Fibroblast of mammary gland (primary cell): Measurements from ENCODE around the gene CCDC14.
"Not testable (repeated sequence)": the region's sequence is repeated elsewhere in the genome, so short reads cannot be mapped to it uniquely, and the experiment has no call there.

Experiments used
- DNase-seq: peaks from one replicate; pipeline ENCODE4 v3.0.0-alpha.2; 2010; ENCODE audit warnings: low read depth
- H3K4me3 ChIP-seq: 2 replicates; pipeline ENCODE4 v1.5.1; 2011; ENCODE audit warnings: low read depth, mild to moderate bottlenecking, low read length, moderate library complexity; ENCODE audit not compliant: control insufficient read depth
- TF ChIP-seq, protein P1 (sequence below): conservative IDR thresholded peaks from 2 replicates; pipeline ENCODE4 v1.5.1; 2011; ENCODE audit warnings: low read depth, low read length, inconsistent platforms; ENCODE audit not compliant: control insufficient read depth, insufficient read depth

Gene CCDC14

DNA sequence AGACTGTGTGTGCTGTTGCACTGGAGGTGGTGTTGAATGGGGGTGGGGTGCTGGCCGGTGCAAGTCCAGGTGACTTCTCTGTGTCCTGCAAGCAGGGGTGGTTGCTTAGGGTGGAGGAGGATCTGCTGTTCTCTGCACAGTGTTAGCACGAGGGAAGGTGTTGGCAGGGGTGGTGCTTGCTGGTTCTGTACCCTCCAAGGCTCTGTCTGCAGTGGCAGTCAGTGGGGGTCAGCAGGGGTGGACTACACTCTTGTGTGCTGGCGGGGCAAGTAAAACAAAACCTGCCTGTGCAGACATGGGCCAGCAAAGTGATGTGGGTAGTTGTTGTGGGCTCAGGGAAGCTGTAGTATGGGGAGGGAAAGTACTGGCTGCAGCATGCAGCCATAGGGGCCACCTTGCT is 25.4 kb upstream of the CCDC14 start:
- no peak for DNase-seq
- TF ChIP-seq, protein P1, sequence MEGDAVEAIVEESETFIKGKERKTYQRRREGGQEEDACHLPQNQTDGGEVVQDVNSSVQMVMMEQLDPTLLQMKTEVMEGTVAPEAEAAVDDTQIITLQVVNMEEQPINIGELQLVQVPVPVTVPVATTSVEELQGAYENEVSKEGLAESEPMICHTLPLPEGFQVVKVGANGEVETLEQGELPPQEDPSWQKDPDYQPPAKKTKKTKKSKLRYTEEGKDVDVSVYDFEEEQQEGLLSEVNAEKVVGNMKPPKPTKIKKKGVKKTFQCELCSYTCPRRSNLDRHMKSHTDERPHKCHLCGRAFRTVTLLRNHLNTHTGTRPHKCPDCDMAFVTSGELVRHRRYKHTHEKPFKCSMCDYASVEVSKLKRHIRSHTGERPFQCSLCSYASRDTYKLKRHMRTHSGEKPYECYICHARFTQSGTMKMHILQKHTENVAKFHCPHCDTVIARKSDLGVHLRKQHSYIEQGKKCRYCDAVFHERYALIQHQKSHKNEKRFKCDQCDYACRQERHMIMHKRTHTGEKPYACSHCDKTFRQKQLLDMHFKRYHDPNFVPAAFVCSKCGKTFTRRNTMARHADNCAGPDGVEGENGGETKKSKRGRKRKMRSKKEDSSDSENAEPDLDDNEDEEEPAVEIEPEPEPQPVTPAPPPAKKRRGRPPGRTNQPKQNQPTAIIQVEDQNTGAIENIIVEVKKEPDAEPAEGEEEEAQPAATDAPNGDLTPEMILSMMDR = no peak

DNA sequence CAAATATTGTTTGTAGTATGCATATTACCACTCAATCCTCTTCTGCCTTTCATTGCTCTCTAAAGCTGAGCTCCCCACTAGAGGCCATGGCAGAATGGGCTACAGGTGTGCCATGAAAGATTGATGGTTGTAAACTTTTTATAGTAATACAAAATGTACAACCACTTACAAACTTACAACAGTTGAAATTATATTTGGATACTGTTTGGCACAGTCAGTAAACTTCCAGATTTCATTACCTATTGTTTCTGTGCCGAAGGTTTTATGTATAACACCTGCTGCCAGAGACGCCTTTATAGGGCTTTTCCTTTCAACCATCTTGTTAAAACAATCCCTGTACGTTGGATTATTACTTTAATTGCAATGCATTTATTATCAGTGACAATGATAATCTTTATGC is 23.9 kb upstream of the CCDC14 start:
- TF ChIP-seq, protein P1 = no peak
- no peak for DNase-seq
- H3K4me3 ChIP-seq = no peak overlapping the region

More for the DNA sequence above, 25.4 kb upstream of the CCDC14 start:
- H3K4me3 ChIP-seq = no peak overlapping the region

DNA sequence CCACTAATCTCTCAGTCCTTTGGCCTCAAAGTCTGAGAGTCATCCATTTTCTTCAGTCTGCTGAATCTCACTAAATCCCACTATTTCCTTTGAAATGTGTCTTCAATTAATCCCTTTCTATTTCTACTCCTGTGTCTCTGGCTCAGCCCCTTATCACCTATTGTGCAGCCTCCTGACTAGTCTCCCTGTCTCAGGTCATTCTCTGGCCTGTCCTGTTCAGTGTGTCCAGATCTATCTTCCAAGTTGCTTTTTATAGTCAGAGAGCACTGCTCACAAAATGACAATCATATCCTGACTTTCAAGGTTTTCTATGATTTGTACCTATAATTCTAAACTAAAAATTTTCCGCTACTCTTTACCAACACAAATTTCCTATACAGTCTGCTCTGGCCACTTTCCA is 23.3 kb upstream of the CCDC14 start:
- TF ChIP-seq, protein P1 = no peak
- DNase-seq = no peak
- no peak overlapping the region for H3K4me3 ChIP-seq

DNA sequence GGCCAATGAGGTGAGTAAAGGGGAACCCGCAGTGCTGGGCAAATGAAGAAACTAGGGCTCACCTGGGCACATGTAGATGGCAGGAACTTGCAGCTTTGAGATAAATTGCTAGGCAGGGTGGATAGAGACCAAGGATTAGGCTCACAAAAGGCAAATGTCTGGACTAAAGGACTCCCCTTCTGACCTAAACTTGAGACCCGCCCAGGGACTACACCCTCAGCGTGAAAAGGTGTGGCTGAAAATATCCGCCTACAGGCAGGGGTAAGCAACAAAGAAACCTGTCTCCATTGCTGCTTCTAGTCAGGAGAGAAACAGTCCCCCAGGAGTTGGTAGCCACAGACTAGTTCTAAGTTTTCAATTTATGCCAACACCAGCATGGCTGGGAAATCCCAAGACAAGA is 20.3 kb upstream of the CCDC14 start:
- not testable (repeated sequence) for H3K4me3 ChIP-seq, DNase-seq

DNA sequence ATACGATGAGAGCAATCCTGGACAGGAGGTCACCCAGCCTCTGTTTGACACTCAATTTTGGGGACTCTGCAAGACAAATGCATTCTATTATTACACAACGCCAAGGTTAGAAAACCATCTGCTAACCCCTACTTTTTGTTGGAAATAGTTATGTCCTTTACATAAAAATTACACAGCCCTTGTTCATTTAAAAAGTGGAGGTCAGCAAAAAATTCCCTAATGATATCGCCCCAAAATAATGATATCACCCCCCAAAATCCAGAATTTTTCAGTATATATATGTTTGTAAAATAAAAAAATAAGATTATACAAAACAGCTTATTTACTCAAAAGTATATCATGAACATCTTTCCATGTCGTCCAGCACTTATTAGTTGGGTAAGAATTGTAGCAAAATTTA is 19.5 kb upstream of the CCDC14 start:
- H3K4me3 ChIP-seq = no peak overlapping the region
- DNase-seq = no peak
- TF ChIP-seq, protein P1 = no peak

DNA sequence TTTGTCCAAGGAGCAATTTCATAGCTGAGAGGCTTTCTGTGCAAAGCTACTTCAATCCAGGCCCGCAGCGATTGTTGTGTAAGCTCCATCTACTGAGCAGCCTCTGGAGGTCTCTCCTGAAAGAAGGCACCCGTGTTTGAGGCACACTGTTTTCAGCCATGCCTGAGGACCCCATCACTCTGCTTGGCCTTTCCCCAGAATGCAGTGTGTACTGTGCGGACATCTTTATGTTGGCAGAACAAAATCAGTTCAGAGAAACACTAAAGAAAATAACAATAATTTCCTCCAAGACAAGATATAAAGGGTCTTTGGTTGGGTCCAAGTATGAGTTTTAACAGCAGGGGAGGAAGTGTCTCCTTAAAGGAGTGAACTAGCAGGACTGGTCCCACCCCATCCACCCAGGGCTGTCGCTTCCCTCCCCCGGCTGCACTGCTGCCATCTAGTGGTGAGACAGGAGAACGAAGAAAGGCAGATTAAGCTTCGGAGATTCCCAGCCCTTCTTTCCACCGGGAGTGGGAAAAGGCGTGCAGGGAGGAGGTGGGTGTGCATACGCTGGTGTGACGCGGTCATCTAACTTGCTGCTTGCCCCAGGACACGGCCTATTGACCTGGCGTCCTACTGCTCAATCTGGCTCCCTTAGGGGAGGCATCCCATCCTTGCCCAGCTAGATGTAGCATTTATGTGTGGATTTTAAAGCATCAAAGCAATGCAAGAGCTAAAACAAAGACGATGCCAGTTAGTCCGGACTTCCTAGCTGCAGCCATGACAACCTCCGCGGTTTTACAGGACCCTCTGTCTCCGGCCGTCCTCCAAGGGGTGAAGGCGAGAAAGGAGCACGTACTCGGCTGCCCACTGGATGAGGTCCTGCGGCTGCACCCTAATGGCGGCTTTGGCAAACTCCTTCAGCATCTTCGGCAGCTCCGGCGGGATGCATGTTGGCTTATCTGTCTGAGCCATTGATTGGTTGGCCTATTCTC is 18.8 kb upstream of the CCDC14 start:
- H3K4me3 ChIP-seq = peak overlapping the region; percentile 41
- peak; percentile 50 for DNase-seq
- TF ChIP-seq, protein P1 = peak; percentile 53

DNA sequence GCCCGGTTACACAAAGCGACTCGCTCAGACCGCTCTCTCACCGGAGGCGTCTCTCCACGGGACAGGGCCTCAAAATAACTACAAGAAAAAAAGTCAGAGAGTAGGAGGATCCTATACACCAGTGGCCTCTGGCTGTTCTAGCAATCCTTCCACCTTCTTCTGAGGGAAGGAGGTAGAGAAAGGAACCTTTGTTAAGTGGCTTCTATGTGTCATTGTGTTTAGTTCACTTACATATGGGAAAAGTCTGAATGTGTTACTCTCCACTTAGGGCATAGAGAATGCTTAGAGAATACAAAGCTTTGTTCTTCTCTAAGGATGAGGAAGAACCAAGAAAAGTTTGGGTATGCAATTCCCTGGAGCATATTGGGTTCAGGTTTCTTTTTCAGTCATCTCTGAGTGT is 15.9 kb upstream of the CCDC14 start:
- not testable (repeated sequence) for H3K4me3 ChIP-seq, DNase-seq

DNA sequence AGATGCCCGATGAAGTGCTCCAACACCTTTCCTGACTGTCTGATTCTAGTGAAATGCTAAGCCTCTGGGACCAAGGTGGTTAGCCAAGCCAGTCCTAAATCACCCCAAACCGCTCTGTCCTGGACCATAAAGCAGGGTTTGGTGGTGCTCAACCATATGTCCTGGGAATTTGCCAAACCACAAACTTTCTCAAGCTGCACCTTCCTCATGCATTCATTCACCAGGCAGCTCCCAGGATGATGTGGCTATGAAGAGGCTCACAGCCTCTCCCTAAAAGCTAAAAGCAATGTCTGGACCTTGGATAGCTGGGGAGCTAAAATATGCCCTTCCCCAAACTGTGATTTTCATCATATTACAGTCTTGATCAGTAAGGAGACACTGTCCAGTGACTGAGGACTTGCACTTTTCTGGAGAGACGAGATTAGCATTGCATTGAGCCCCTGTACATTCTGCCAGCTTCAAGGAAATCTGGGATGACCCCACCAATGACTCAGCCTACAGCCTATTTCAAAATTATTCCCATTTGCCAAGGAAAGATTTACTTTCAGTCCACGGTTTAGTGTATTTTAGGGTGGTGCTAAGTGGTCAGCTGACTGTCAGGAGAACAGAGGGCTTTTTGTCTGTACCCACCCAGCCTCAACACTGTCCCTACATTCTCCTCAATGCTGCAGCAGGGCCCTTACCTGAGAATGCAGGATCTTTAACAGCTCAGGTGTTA is 15.3 kb upstream of the CCDC14 start:
- DNase-seq = peak; percentile 81

DNA sequence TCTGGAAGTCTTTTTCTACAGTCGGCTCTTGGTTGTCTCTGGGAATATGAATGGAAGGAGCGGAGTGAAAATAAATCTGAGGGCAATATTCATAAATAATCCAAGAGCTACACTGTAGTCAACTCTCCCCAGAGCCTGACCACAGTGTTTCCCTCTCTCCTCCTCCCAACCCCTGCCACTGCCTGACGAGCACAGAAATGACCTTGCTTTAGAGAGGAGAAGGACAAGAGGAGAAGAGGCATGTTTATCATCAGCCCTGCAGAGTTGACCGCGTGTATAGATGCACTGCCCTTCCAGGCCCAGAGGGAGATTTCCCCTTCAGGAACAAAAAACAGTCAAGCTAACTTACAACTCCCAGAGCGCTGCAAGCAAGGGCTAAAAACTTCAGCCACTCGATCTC is 14.0 kb upstream of the CCDC14 start:
- H3K4me3 ChIP-seq, DNase-seq: not testable (repeated sequence)

More for the DNA sequence above, 15.3 kb upstream of the CCDC14 start:
- not testable (repeated sequence) for H3K4me3 ChIP-seq
